Measurements from ENCODE around the gene RGS9BP.
"Not testable (repeated sequence)": the region's sequence is repeated elsewhere in the genome, so short reads cannot be mapped to it uniquely, and the experiment has no call there.

DNA sequence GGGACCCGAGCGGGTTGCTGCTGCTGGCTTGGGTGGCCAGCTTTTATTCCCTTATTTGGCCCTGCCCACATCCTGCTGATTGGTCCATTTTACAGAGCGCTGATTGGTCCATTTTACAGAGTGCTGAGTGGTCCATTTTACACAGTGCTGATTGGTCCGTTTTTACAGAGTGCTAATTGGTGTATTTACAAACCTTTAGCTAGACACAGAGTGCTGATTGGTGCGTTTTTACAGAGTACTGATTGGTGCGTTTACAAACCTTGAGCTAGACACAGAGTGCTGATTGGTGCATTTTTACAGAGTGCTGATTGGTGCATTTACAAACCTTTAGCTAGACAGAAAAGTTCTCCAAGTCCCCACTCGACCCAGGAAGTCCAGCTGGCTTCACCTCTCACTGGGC, 24.5 kb downstream of the RGS9BP start:
- TF ChIP-seq RBBP5 (conservative IDR thresholded peaks at IDR 0.05); CTCF (IDR thresholded peaks at IDR 0.05 in 2 of 3, conservative IDR thresholded peaks at IDR 0.05 in 1 of 3; ENCODE audit: control insufficient read depth in 2 of 3, extremely low read depth in 1 of 3, insufficient read depth in 1 of 3, low read depth in 3 of 3, low read length in 3 of 3); ZNF274 (IDR thresholded peaks at IDR 0.05; ENCODE audit: insufficient read depth, insufficient read length): not testable (repeated sequence)
